A673 (cell line): ENCODE results near the gene AKR7A2. TPM values are rescaled to one million over a fixed set of nuclear protein-coding genes. Genes with fewer than 3 reads are reported as not detected.
"Not testable (repeated sequence)": the region's sequence is repeated elsewhere in the genome, so short reads cannot be mapped to it uniquely, and the experiment has no call there.

ENCODE experiments used
- BruUV-seq: library from RNA; stranded (reverse); fragments of 400-500 nt; replicated peaks from 2 replicates; lab custom pipeline; 2021; lab: Mats Ljungman, UMichigan
- CTCF ChIA-PET: fragments of 300-600 bp; sonication (Branson Sonifier 250); formaldehyde crosslinking; loops from one replicate; lab custom pipeline; 2022; ENCODE audit warnings: antibody characterized with exemption; lab: Charles Lee
- POLR2A ChIA-PET: fragments of 300-600 bp; sonication (Branson Sonifier 250); formaldehyde crosslinking; loops from one replicate; lab custom pipeline; 2022; ENCODE audit warnings: antibody characterized with exemption; ENCODE audit not compliant: low non-redundant PET; lab: Charles Lee
- DNase-seq: peaks from one replicate; pipeline ENCODE4 v3.0.0-alpha.2; 2015; ENCODE audit warnings: low spot score
- H3K27ac ChIP-seq: fragments of 200-600 bp; sonication (generic); 2 replicates; pipeline ENCODE4 v1.5.1; 2016; ENCODE audit warnings: mixed run types, low read depth, mild to moderate bottlenecking, mixed read lengths, antibody characterized with exemption, low read length; ENCODE audit not compliant: poor library complexity, severe bottlenecking
- H3K27me3 ChIP-seq: fragments of 200-600 bp; sonication (generic); replicated peaks from 2 replicates; pipeline ENCODE4 v1.6.1; 2017; ENCODE audit warnings: mixed run types, low read depth, mild to moderate bottlenecking, mixed read lengths, antibody characterized with exemption, low read length; ENCODE audit not compliant: insufficient read depth, poor library complexity
- H3K36me3 ChIP-seq: fragments of 200-600 bp; sonication (generic); 2 replicates; pipeline ENCODE4 v1.6.1; 2016; ENCODE audit warnings: mixed run types, mild to moderate bottlenecking, mixed read lengths, antibody characterized with exemption, low read length; ENCODE audit not compliant: insufficient read depth, poor library complexity, severe bottlenecking
- H3K4me1 ChIP-seq: fragments of 200-600 bp; sonication (generic); 2 replicates; pipeline ENCODE4 v1.6.1; 2017; ENCODE audit warnings: mixed run types, mild to moderate bottlenecking, mixed read lengths, antibody characterized with exemption, low read length; ENCODE audit not compliant: insufficient read depth, poor library complexity, severe bottlenecking
- H3K4me3 ChIP-seq: fragments of 200-600 bp; sonication (generic); 2 replicates; pipeline ENCODE4 v1.5.1; 2016; ENCODE audit warnings: low read depth, mixed run types, mild to moderate bottlenecking, mixed read lengths, low read length; ENCODE audit not compliant: poor library complexity, severe bottlenecking
- H3K9me3 ChIP-seq: fragments of 200-600 bp; sonication (generic); 2 replicates; pipeline ENCODE4 v1.6.1; 2016; ENCODE audit warnings: mixed run types, low read depth, mild to moderate bottlenecking, mixed read lengths, antibody characterized with exemption, low read length; ENCODE audit not compliant: poor library complexity, severe bottlenecking
- EZH2 ChIP-seq: fragments of 200-600 bp; sonication (generic); IDR thresholded peaks from 2 replicates; pipeline ENCODE4 v1.6.1; 2017; ENCODE audit warnings: borderline replicate concordance, low read depth, mild to moderate bottlenecking, mixed read lengths, antibody characterized with exemption, low read length; ENCODE audit not compliant: poor library complexity, severe bottlenecking
- intact Hi-C: fragments of 100-400 bp; cut with micrococcal nuclease; formaldehyde crosslinking; loops from one replicate; pipeline ENCODE4 v1.10.0; 2022; ENCODE audit not compliant: unreplicated experiment
- total RNA-seq: library from RNA; stranded (reverse); gene quantifications from 2 replicates; pipeline ENCODE4 v1.2.3, GENCODE V29; 2021
- TF ChIP-seq, protein P1 (sequence below): fragments of 300-800, 200-600 bp; sonication (generic); conservative IDR thresholded peaks from 2 replicates; pipeline ENCODE4 v1.5.1; 2017; ENCODE audit warnings: low read depth, mild to moderate bottlenecking, antibody characterized with exemption, low read length, moderate library complexity, mixed read lengths

Gene AKR7A2
- total RNA-seq, 1 experiment from 2014 or later = 57.2 TPM

- ChIA-PET CTCF (no interaction called here), POLR2A (no interaction called here)
- Histone ChIP-seq H3K27me3 (no peaks in the 10 kb centered on the region), H3K4me3 (no peak overlapping the region), H3K4me1 (no peaks in the 10 kb centered on the region), H3K36me3 (peaks cover 53% of the 10 kb centered on the region), H3K9me3 (no peaks in the 10 kb centered on the region), H3K27ac (no peak overlapping the region)
- no TSS peak for BruUV-seq
- no peak for TF ChIP-seq EZH2
- TF ChIP-seq, protein P1, sequence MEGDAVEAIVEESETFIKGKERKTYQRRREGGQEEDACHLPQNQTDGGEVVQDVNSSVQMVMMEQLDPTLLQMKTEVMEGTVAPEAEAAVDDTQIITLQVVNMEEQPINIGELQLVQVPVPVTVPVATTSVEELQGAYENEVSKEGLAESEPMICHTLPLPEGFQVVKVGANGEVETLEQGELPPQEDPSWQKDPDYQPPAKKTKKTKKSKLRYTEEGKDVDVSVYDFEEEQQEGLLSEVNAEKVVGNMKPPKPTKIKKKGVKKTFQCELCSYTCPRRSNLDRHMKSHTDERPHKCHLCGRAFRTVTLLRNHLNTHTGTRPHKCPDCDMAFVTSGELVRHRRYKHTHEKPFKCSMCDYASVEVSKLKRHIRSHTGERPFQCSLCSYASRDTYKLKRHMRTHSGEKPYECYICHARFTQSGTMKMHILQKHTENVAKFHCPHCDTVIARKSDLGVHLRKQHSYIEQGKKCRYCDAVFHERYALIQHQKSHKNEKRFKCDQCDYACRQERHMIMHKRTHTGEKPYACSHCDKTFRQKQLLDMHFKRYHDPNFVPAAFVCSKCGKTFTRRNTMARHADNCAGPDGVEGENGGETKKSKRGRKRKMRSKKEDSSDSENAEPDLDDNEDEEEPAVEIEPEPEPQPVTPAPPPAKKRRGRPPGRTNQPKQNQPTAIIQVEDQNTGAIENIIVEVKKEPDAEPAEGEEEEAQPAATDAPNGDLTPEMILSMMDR = no peak
- intact Hi-C loops = no loop called here
- DNase-seq = no peak
Measured at GRCh38 chr1:19260211-19261138, 51.5 kb downstream of the AKR7A2 start.

DNA sequence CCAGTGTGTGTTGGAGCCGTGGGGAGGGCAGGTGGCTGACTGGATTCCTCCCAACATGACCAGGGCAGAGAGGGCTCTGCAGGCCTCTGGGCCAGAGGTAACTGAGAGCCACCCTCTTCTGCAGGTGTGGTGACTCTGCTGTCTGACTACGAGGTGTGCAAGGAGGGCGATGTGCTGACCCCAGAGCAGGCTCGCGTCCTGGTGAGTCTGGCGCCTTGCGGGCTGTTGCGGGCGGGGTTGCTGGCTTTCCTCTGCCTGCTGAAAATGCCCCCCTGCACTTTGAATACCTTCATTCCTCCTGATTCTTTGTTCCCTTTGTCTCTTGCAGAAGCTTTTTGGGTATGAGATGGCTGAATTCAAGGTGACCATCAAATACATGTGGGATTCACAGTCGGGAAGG lies 53.6 kb downstream of the AKR7A2 start:
- Histone ChIP-seq H3K36me3 (peaks cover 65% of the 10 kb centered on the region), H3K9me3 (no peaks in the 10 kb centered on the region), H3K27me3 (no peaks in the 10 kb centered on the region), H3K4me3 (no peak overlapping the region), H3K27ac (no peak overlapping the region), H3K4me1 (peaks cover 7% of the 10 kb centered on the region)
- ChIA-PET POLR2A (no interaction called here), CTCF (no interaction called here)
- TF ChIP-seq EZH2 = no peak
- TF ChIP-seq, protein P1 = no peak
- no peak for DNase-seq
- no TSS peak for BruUV-seq
- intact Hi-C loops = no loop called here

DNA sequence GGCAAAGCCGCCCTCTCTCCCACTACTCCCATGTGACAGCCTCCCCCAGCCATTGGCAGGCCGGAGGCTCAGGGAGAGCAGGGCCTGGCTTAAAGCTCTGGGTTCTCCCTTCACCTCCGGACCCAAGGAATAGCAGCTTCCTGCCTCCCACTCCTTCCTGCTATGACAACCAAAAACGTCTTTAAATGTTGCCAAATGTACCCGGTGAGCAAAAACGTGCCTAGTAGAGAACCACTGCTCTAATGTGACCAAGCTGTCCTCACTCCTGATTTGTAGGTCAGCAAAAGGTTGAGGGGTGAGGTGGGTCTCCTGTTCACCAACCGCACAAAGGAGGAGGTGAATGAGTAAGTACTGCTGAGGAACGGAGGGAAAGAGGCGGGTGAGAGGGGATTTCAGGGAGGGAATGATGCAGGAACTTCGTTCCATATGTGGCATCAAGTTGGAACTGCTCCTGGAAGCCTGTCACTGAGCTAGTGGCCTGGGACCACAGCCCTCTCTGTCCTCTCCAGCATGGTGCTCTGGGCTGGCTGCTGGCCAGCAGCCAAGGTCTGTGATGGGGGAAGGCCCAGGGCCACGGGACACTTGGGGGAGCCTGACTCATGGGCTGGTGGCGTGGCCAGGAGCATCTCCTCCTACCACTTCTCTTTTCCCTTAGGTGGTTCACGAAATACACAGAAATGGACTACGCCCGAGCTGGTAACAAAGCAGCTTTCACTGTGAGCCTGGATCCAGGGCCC lies 54.6 kb downstream of the AKR7A2 start:
- POLR2A ChIA-PET = no interaction called here
- no TSS peak for BruUV-seq
- H3K27ac ChIP-seq = no peak overlapping the region
- H3K4me1 ChIP-seq = peaks cover 14% of the 10 kb centered on the region
- H3K9me3 ChIP-seq = no peaks in the 10 kb centered on the region
- CTCF ChIA-PET = interaction anchor here (0.6 kb wide), 1 partner anchor 64 kb away, joined by 9 read pairs; no protein-coding TSS in a partner anchor
- no peaks in the 10 kb centered on the region for H3K27me3 ChIP-seq
- DNase-seq = no peak
- peaks cover 65% of the 10 kb centered on the region for H3K36me3 ChIP-seq
- intact Hi-C loops = no loop called here
- no peak for TF ChIP-seq EZH2
- TF ChIP-seq, protein P1 = no peak
- no peak overlapping the region for H3K4me3 ChIP-seq

DNA sequence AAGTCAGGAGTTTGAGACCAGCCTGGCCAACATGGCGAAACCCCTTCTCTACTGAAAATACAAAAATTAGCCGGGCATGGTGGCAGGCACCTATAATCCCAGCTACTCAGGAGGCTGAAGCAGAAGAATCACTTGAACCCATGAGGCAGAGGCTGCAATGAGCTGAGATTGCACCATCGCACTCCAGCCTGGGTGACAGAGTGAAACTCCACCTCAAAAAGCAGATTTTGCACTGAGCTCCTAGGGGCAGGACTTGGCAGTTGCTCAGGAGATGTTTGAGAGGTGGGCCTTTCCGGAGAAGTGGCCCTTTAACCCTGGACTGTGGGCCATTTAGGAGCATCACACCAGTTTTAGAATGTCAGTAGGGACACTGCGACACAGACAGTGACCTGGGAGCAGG lies 55.6 kb downstream of the AKR7A2 start:
- POLR2A ChIA-PET = interaction anchor here (0.6 kb wide), 1 partner anchor 349 kb away, joined by 3 read pairs; no protein-coding TSS in a partner anchor
- DNase-seq, H3K4me3 ChIP-seq, intact Hi-C loops, H3K9me3 ChIP-seq, BruUV-seq, H3K27me3 ChIP-seq, CTCF ChIA-PET, H3K27ac ChIP-seq: not testable (repeated sequence)
- peaks cover 65% of the 10 kb centered on the region for H3K36me3 ChIP-seq
- peaks cover 14% of the 10 kb centered on the region for H3K4me1 ChIP-seq
